GM23248 (cell line): Measurements from ENCODE around the gene PLCB1.

Source experiments
- EZH2 ChIP-seq: fragments of 200-600 bp; sonication (generic); IDR thresholded peaks from 2 replicates; pipeline ENCODE4 v1.6.1; 2018; ENCODE audit warnings: antibody characterized with exemption, mild to moderate bottlenecking; ENCODE audit not compliant: insufficient read depth, poor library complexity, severe bottlenecking
- EZH2phosphoT487 ChIP-seq: fragments of 200-600 bp; sonication (generic); IDR thresholded peaks from 2 replicates; pipeline ENCODE4 v1.6.1; 2018; ENCODE audit warnings: antibody characterized with exemption, moderate library complexity, mild to moderate bottlenecking, low read depth; ENCODE audit not compliant: insufficient read depth

DNA sequence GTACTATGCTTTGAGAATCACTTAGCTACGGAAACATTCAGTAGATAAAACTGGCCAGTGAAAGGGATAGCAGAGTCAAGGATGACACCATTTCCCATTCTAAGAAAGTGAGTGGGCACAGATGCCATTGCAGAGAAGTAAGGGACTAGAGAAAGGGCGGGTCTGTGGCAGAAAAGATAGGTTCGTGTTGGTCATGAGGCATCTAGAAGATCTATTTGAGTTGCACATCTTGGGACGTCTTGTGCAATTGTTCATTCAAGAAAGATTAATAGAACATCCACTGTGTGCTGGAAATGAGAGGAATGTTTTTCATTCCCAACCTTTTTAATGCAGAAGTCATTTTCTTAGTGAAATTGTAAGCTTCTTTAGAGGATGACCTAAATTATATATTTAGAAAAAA lies 161.7 kb downstream of the PLCB1 start:
- TF ChIP-seq EZH2, result no peak
- no peak for TF ChIP-seq EZH2phosphoT487
